KBM-7 (cell line): ENCODE results near the gene CDK5.

ENCODE experiments used
- DNase-seq: peaks from one replicate; pipeline ENCODE4 v3.0.0-alpha.2; 2015
- in situ Hi-C: fragments of 300-500 bp; cut with MboI; formaldehyde crosslinking; loops from 2 replicates; pipeline ENCODE4 v1.14.3; 2020; ENCODE audit warnings: low sequenced_read_pairs, low pct_unique_long_range_greater_than_20kb, mixed read lengths

The CDK5 gene

DNA sequence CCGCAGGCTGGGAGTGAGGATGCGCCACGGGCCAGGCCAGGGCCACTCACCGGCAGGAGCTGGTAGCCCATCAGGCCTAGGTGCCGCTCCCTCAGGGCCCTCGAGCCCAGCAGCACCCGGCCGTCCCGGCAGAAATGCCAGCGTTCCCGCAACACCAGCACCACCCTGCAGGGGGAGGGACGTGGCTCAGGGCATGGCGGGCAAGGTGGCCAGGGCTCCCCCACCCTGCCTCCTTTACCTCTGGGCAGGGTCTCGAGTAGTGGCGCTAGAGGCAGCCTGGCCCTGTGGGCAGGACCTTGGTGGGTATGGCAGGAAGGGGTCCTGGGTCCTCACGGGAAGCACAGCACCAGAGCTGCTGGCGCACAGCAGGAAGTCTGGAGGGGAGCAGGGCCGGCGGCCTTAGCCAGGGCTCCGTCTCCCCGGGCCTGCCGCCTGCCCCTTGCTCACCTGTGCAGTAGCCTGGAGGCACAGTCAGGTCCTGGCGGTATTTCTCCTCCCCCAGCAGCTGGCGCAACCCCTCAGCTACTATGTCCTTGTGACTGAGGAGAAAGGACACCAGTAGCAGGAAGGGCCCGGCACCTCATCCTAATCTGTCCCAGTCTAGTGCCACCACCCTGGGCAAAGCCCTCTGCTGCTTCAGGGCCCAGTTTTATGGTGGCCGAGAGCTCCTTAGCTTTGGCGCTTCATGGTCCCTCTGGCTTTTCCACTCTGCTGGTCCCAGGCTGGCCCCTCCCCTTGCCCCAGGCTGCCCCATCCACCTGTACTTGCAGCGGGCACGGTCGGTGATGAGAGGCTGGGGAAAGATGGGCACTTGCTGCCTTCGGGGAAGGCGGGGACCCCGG is 19.4 kb upstream of the CDK5 start:
- peak; percentile 31 for DNase-seq
- in situ Hi-C loops = no loop called here

DNA sequence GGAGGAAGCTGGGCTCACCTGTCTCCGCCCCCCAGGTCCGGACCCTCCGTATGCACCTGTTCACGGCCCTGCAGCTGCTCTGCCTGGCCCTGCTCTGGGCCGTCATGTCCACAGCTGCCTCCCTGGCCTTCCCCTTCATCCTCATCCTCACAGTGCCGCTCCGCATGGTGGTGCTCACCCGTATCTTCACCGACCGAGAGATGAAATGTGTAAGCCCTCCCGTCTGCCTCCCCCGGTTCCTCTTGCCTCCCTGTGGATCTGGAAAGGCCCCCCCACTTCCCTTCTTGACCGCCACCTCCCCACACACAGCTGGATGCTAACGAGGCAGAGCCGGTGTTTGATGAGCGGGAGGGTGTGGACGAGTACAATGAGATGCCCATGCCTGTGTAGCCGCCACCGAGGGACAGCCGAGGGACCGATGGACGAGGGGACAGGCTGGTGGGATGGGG is 18.3 kb upstream of the CDK5 start:
- in situ Hi-C loops = no loop called here
- DNase-seq = no peak

DNA sequence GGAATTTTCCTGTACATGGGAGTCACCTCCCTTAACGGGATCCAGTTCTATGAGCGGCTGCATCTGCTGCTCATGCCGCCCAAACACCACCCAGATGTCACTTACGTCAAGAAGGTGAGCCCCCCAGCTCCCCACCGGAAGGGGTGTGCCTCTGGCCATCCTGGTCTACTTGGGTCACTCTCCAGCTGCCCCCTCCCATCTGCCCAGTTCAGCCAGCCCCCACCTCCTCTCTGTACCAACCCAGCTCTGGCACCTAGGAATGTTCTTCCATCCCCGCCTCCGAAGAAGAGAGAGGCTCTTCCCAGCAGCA is 17.9 kb upstream of the CDK5 start:
- no peak for DNase-seq
- in situ Hi-C loops = no loop called here

DNA sequence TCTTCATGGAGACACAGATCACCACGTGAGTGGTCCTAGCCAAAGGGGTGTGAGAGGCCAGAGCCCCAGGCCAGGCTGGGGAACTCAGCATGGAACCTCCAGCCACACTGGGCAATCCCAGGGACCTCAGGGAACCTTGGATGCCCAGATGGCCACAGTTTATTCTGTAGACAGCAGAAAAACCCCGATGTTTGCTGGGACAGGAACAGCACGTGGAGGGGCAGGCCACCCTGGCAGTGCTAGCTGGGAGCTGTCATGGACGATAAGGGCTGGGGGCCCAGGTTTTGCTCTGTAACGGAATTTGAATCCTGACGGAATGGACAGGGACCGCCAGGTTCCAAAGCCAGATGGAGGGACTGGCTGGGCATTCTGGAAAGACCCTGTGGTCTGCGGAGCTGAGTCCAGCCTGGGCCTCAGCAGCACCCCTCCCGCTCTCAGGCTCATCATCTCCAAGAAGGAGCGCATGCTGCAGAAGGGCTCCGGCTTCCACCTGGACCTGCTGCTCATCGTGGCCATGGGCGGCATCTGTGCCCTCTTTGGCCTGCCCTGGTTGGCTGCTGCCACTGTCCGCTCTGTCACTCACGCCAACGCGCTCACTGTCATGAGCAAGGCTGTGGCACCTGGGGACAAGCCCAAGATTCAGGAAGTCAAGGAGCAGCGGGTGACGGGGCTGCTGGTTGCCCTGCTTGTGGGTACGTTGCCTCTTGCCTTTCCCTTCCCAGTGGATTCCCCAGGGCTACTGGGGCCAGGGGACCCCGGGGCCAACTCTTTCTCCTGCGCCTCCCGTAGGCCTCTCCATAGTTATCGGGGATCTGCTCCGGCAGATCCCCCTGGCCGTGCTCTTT is 17.3 kb upstream of the CDK5 start:
- DNase-seq = no peak
- in situ Hi-C loops = no loop called here

DNA sequence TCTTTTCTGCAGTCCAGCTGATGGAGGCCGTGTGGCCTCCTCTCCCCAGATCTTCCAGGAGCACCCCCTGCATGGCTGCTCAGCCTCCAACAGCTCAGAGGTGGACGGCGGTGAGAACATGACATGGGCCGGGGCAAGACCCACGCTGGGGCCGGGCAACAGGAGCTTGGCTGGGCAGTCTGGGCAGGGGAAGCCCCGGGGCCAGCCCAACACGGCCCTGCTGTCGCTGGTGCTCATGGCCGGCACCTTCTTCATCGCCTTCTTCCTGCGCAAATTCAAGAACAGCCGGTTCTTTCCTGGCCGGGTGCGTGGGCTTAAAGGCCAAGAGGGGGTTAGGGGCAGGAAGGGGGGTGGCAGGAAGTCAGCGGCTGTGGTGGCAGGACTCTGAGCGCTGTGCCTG is 16.3 kb upstream of the CDK5 start:
- DNase-seq = no peak
- in situ Hi-C loops = no loop called here

DNA sequence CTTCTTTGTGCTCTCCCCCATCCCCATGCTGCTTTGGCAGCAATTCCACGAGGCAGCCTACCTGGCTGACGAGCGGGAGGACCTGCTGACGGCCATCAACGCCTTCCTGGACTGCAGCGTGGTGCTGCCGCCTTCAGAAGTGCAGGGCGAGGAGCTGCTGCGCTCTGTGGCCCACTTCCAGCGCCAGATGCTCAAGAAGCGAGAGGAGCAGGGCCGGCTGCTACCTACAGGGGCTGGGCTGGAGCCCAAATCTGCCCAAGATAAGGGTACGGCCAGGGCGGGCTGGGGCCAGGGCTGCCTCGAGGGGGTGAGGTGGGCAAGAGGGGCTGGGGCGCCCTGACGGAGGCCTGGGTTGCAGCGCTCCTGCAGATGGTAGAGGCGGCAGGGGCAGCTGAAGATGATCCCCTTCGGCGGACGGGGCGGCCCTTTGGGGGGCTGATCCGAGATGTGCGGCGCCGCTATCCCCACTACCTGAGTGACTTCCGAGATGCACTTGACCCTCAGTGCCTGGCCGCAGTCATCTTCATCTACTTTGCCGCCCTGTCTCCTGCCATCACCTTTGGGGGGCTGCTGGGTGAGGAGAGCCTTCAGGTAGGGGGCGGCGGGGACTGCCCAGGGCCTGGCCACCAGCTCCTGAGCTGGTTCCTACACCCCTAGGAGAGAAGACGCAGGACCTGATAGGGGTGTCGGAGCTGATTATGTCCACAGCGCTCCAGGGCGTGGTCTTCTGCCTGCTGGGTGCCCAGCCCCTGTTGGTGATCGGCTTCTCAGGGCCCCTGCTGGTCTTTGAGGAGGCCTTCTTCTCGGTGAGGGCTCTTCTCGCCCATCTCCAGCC is 13.6 kb upstream of the CDK5 start:
- in situ Hi-C loops = no loop called here
- DNase-seq = no peak

DNA sequence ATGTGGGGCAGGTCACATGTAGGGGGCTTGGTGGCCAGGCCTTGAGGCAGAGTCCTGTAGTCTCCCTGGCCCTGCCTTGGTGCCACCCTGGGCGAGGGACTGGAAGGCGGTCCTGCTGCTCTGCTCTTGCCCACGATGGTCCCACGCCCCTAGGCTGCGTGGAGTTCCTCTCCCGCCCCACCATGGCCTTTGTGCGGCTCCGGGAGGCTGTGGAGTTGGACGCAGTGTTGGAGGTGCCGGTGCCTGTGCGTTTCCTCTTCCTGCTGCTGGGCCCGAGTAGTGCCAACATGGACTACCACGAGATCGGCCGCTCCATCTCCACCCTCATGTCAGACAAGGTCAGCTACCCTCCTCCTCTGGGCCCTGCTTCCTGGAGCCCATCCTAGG is 12.9 kb upstream of the CDK5 start:
- DNase-seq = no peak
- in situ Hi-C loops = no loop called here

DNA sequence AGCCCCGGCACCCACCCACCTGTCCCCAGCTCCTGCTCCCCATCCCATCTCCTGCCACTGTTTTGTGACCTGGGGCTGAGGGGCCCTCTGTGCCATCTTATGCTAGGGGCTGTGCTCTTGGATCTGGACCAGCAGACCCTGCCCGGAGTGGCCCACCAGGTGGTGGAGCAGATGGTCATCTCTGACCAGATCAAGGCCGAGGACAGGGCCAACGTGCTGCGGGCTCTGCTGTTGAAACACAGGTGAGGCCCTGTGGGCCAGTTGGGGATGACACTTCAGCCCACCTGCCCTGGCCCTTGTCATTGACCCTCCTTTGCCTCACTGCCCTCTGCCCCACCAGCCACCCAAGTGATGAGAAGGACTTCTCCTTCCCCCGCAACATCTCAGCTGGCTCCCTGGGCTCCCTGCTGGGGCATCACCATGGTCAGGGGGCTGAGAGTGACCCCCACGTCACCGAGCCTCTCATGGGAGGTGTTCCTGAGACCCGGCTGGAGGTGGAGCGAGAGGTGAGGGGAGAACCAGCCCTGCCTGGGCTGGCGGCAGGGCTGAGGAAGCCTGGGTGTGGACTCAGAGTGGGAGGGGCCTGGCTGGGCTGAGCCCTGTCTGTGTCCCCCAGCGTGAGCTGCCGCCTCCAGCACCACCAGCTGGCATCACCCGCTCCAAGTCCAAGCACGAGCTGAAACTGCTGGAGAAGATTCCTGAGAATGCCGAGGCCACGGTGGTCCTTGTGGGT is 12.3 kb upstream of the CDK5 start:
- in situ Hi-C loops = no loop called here
- no peak for DNase-seq

DNA sequence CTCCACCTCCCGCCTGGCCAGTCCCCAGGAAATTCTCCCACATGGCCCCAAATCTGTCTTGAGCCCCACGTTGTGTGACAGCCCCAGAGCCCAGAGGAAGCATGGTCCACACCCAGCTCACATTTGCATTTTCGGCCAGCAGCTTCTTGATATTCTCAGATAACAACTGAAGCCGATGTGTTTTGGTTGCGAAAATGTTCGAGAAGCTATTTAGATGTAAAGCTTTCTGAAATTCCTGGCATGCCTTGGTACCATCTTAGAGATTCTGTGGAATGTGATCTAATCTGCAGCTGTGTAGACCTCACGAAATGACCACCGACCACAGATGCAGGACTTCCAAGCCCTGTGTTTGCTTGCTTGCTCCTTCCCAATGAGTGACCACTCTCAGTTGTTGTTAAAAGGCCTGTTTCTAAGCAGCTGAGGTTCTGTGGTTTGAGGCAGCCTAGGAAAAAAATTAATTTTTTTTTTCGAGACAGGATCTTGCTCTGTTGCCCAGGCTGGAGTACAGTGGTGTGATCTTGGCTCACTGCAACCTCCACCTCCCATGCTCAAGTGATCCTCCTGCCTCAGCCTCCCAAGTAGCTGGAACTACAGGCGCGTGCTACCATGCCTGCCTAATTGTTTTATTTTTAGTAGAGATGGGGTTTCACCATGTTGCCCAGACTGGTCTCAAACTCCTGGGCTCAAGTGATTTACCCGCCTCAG is 10.5 kb upstream of the CDK5 start:
- in situ Hi-C loops = no loop called here
- DNase-seq = no peak

DNA sequence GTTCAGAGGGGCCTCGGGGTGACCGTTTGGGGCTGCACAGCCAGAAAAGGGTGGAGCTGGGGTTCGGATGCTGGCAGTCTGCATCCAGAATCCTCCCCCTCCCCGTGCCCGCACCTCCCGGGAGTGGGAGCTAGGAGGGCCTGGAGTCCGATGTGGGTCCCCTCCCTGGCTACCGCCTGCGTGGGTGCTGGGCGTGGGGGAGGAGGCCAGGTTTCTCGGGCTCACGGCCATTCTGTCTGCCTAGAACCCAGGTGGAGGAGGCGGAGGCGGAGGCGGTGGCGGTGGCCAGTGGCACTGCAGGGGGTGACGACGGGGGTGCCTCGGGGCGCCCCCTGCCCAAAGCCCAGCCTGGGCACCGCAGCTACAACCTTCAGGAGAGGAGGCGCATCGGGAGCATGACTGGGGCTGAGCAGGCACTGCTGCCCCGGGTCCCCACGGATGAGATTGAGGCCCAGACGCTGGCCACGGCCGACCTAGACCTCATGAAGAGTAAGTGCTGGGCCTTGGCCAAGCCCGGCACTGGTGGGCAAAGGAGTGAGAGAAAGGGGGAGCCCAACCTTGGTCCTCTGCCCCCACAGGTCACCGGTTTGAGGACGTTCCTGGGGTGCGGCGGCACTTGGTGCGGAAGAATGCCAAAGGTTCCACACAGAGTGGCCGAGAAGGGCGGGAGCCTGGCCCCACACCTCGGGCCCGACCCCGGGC is 8.7 kb upstream of the CDK5 start:
- DNase-seq = no peak
- in situ Hi-C loops = no loop called here

DNA sequence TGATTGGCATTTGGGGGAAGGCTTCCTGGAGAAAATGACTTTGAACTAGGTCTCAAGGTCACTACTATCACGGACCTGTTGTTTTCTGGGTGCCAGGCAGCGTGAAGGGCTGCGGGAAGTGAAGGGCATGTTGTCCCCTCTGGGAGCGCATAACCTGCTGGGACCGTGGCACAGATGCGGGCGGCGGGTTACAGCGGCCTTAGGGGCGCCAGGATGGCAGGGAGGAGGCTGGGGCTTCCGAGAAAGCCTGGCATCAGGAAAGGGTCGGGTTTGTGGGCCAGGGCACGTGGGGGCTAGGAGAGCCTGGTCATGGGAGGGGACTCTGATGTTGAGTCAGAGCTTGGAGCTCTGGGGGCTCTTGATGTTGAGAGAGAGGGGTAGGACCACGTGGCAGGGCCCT is 7.8 kb upstream of the CDK5 start:
- no peak for DNase-seq
- in situ Hi-C loops = no loop called here

DNA sequence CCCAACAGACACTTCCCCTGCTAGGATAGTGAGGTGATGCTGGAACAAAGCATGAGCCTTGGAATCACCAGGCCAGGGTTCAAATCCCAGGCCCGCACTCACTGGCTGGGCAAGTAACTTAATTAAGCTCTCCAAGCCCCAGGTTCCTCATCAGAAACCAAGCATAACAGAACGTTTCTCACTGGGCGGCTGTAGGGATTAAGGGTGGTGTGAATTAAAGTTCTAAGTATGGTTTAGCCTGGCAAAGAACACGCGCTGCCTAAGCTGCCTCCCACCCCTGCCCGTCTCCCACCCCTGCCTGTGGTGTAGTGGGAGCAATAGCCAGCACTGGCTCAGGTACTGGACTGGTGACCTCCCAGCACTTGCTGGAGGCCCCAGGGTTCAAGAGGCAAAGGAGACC is 7.3 kb upstream of the CDK5 start:
- in situ Hi-C loops = no loop called here

DNA sequence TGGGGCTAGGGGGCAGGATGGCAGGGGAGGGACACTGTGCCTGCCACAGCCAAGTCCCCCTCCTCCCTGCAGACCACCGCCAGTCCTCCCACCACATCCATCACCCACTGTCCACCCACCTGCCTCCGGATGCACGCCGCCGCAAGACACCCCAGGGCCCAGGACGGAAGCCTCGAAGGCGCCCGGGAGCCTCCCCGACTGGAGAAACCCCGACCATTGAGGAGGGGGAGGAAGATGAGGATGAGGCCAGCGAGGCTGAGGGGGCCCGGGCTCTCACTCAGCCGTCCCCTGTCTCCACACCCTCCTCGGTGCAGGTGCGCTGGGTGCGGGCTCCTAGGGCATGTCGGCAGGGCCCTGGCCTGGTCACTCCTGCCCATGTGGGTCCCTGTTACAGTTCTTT is 6.8 kb upstream of the CDK5 start:
- DNase-seq = no peak
- in situ Hi-C loops = no loop called here

More for the DNA sequence above, 7.3 kb upstream of the CDK5 start:
- no peak for DNase-seq

DNA sequence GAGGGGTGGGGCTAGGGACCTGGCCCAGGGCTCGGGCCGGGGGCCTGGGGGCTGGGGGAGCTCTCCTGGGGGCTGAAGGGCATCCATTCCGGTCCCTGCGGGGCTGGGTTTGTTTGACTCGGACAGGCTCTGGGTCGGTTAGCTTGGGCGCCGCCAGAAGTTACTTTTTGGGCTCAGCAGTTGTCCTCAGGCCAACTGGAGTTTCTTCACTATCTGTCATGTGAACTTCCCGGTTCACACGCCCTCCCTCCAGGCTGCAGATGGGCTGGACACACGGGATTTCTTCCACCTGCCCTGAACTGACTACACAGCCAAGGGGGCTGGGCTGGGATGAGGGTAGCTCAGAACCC is 5.5 kb upstream of the CDK5 start:
- in situ Hi-C loops = no loop called here
- DNase-seq = no peak

DNA sequence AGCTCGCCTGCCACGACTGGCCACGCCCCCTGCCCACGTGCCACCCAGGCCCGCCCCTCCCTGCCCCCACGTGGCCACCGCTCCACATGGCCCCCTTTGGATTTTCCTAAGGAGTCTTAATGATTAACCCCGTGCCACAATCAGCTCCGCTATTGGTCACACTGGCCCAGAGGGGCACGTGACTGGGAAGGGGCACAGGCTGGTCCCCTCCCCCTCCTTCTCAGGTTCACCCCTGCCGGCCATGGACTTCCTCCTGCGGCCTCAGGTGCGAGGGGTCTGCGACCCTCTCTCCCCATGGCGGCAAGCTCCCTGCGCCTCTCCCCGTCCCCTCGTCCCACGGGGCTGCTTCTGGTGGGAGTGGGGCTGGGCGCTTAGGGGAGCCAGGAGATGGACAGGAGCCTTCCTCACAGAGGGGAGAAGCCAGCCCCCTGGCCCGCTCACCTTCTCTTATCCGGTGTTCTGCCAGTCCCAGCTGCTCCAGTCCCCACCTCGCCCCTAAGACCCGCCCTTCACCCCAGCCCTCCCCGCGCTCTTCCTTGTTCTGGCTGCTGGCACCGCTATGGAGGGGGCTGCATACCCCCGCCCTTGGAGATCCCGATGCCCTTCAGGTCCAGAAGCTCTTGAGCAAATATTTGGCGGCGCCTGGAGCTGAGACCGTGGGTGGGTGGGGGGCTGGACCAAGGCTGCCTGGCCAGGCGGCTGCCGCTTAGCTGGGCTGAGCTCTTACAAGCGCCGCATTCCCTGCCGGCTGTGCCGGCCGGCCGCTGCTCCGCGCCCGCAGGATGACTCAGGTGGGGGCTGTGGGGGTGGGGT is 4.9 kb upstream of the CDK5 start:
- in situ Hi-C loops = no loop called here
- no peak for DNase-seq

DNA sequence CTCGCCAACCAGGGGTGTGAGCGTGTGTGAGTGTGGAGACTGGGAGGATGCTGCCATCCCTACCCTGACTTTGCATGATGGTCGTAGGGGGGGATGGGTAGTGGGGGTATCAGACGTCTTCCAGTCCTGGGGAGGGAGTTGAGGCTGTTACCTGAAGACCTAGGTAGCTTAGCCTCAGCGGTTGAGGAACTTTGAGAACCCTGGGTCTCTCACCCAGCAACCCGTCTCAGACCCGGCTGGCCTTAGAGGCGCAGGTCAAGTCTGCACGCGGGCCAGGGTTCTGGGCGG is 4.4 kb upstream of the CDK5 start:
- no peak for DNase-seq
- in situ Hi-C loops = no loop called here

DNA sequence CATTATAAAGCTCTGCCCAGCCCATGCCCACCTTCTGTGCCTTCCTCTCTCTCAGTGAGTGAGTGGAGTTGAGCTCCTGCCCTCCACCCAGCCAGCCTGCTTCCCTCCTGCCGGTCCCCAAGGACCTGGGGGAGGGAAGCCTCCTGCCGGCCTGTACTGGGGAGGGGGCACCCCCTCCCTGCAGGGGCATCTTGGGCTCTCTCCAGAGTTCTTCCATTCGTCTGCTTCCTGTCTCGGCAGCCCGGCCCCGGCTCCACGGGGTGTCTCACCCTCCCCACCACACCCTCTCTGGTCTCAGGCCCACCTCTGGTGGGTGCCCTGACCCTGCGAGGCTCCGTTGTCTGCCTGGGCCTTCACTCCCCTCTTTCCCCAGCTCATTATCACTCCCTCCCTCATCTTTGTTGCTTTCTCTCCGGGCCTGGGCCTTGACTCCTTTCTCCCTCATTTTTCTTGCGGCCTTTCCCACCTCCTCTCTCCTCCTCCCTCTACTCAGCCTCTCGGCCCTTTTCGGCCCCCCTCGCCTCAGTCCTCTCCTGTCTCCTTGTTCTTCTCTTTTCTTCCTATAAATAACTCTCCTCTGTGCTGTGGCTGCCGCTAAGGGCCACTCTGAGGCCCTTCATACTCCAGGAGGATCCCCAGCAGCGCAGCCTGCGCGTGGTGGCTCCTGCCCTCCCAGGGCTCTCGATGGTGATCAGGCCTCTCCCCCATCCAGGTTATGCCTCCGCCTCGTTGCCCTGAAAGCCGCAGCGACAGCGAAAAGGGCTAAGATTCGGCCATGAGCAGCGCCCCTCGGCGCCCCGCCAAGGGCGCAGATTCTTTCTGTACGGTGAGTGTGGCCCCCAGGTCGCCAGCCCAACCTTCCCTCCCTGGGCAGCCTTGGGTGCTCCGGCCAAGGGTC is 3.8 kb upstream of the CDK5 start:
- no peak for DNase-seq
- in situ Hi-C loops = no loop called here
